B cell (primary cell): ENCODE data around the gene TOP2A. TPM values are rescaled to one million over a fixed set of nuclear protein-coding genes. Genes with fewer than 3 reads are reported as not detected.
"Not testable (repeated sequence)": the region's sequence is repeated elsewhere in the genome, so short reads cannot be mapped to it uniquely, and the experiment has no call there.

Experiments used
- ATAC-seq: fragments of 200-7000 bp; cut with Tn5 transposase; one replicate; pipeline ENCODE4 v1.10.0; 2021; ENCODE audit warnings: low read depth, mild to moderate bottlenecking, moderate number of reproducible peaks, moderate library complexity
- CTCF ChIA-PET: fragments of 350-600 bp; sonication (Branson Sonifier 250); formaldehyde crosslinking; loops from one replicate; lab custom pipeline; 2021; ENCODE audit warnings: antibody characterized with exemption, inconsistent platforms; lab: Charles Lee
- POLR2A ChIA-PET: fragments of 350-600 bp; sonication (Branson Sonifier 250); formaldehyde crosslinking; loops from one replicate; lab custom pipeline; 2021; ENCODE audit warnings: antibody characterized with exemption; lab: Charles Lee
- DNase-seq: peaks from one replicate; pipeline ENCODE4 v3.0.0; 2013
- H2AFZ ChIP-seq: 2 replicates; pipeline ENCODE4 v1.6.1; 2012; ENCODE audit warnings: mild to moderate bottlenecking, low read depth, low read length; ENCODE audit not compliant: insufficient read depth, poor library complexity, severe bottlenecking
- H3K27ac ChIP-seq, 2 donors: 1 replicate in 1 of 2; 2 replicates in 1 of 2; pipeline ENCODE4 v1.5.1; 2012 to 2013; ENCODE audit warnings: low read length in 2 of 2, mild to moderate bottlenecking in 2 of 2, moderate library complexity in 1 of 2
- H3K27me3 ChIP-seq, 4 experiments: fragments of 200-600 bp in 1 of 4; sonication (generic) in 1 of 4; replicated peaks in 1 of 4; 1 replicate in 2 of 4; 2 replicates in 2 of 4; pipeline versions ENCODE4 v1.6.1 to v1.7.0; 2013 to 2016; ENCODE audit warnings: low read length in 3 of 4, mild to moderate bottlenecking in 2 of 4, mixed read lengths in 1 of 4, moderate library complexity in 1 of 4; ENCODE audit not compliant: insufficient read depth in 4 of 4, control insufficient read depth in 3 of 4; ENCODE audit errors: control extremely low read depth in 1 of 4
- H3K36me3 ChIP-seq, 2 experiments: replicated peaks in 1 of 2; 1 replicate in 1 of 2; 2 replicates in 1 of 2; pipeline versions ENCODE4 v1.6.1 to v1.7.1; 2013; ENCODE audit warnings: low read length in 1 of 2; ENCODE audit not compliant: insufficient read depth in 2 of 2, control insufficient read depth in 1 of 2; ENCODE audit errors: control extremely low read depth in 1 of 2, extremely low read depth in 1 of 2
- H3K4me1 ChIP-seq, 2 donors: fragments of 200-600 bp in 1 of 2; sonication (generic) in 1 of 2; 1 replicate in 1 of 2; 2 replicates in 1 of 2; pipeline versions ENCODE4 v1.5.1 to v1.6.1; 2013 to 2017; ENCODE audit warnings: low read length in 2 of 2; ENCODE audit not compliant: control insufficient read depth in 2 of 2, insufficient read depth in 2 of 2
- H3K4me2 ChIP-seq: replicated peaks from 2 replicates; pipeline ENCODE3; 2012; ENCODE audit warnings: mild to moderate bottlenecking, low read depth, low read length; ENCODE audit not compliant: poor library complexity, severe bottlenecking
- H3K4me3 ChIP-seq, 5 experiments: fragments of 200-600 bp in 1 of 5; sonication (generic) in 1 of 5; 1 replicate in 3 of 5; 2 replicates in 2 of 5; pipeline versions ENCODE4 v1.5.1 to v1.7.0; 2011 to 2016; ENCODE audit warnings: low read length in 4 of 5, mild to moderate bottlenecking in 4 of 5, low read depth in 2 of 5, control low read depth in 1 of 5, moderate library complexity in 1 of 5; ENCODE audit not compliant: insufficient read depth in 1 of 5; ENCODE audit errors: control extremely low read depth in 1 of 5, extremely low read depth in 1 of 5
- H3K79me2 ChIP-seq: fragments of 200-600 bp; sonication (generic); one replicate; pipeline ENCODE4 v1.6.0; 2016; ENCODE audit warnings: low read length; ENCODE audit not compliant: control insufficient read depth, insufficient read depth
- H3K9ac ChIP-seq: fragments of 200-600 bp; sonication (generic); 2 replicates; pipeline ENCODE4 v1.6.1; 2017; ENCODE audit warnings: mild to moderate bottlenecking, low read length, moderate library complexity
- H3K9me3 ChIP-seq, 3 donors: one replicate each; pipeline versions ENCODE4 v1.6.1 to v1.7.1; 2013; ENCODE audit warnings: low read length in 2 of 3; ENCODE audit not compliant: control insufficient read depth in 2 of 3, insufficient read depth in 1 of 3; ENCODE audit errors: control extremely low read depth in 1 of 3
- H4K20me1 ChIP-seq: 2 replicates; pipeline ENCODE4 v1.6.0; 2012; ENCODE audit warnings: mild to moderate bottlenecking, low read length; ENCODE audit not compliant: insufficient read depth, control insufficient read depth, poor library complexity, severe bottlenecking
- H3K27ac Mint-ChIP-seq: one replicate; pipeline ENCODE4 v1.8.0; 2021; ENCODE audit warnings: mixed read lengths
- H3K27me3 Mint-ChIP-seq: one replicate; pipeline ENCODE4 v1.8.0; 2021; ENCODE audit warnings: mixed read lengths
- H3K4me1 Mint-ChIP-seq: one replicate; pipeline ENCODE4 v1.8.0; 2021; ENCODE audit warnings: mixed read lengths
- H3K4me3 Mint-ChIP-seq: one replicate; pipeline ENCODE4 v1.8.0; 2021; ENCODE audit warnings: mixed read lengths
- H3K9me3 Mint-ChIP-seq: one replicate; pipeline ENCODE4 v1.8.0; 2022; ENCODE audit warnings: mixed read lengths; ENCODE audit not compliant: insufficient read depth
- EZH2 ChIP-seq: IDR thresholded peaks from 2 replicates; pipeline ENCODE4 v1.6.1; 2012; ENCODE audit warnings: borderline replicate concordance, low read depth, mild to moderate bottlenecking, moderate library complexity, low read length; ENCODE audit not compliant: insufficient read depth, poor library complexity, severe bottlenecking
- WGBS: methylation state at CpG from one replicate; pipeline ENCODE4 v1.1.5; 2013; ENCODE audit warnings: missing lambda C conversion rate; ENCODE audit not compliant: insufficient coverage; 5-methylcytosine and 5-hydroxymethylcytosine counted together
- intact Hi-C: fragments of 100-400 bp; cut with micrococcal nuclease; formaldehyde crosslinking; loops from one replicate; pipeline ENCODE4 v1.10.0; 2022
- polyA plus RNA-seq: library from polyadenylated mRNA; depleted of rRNA; stranded (reverse); fragments of >200 nt; gene quantifications from 2 replicates; pipeline ENCODE4 v1.2.3, GENCODE V29; 2012
- total RNA-seq, 2 donors: library from RNA; stranded (reverse); fragments of 120-200 nt in 1 of 2; gene quantifications; 1 replicate in 1 of 2; 2 replicates in 1 of 2; pipeline versions ENCODE4 v1.2.3 to v1.2.4, GENCODE V29; 2013 to 2022
- TF ChIP-seq, protein P1 (sequence below): fragments of 200-600 bp; IDR thresholded peaks from one replicate; pipeline ENCODE4 v1.8.0; 2022; ENCODE audit warnings: antibody characterized with exemption, mild to moderate bottlenecking

Gene TOP2A
- total and polyA plus RNA-seq, 2 donors (not counting 1 experiment from before 2014, with no cell fraction given), result 0.36 to 3.1 TPM

DNA sequence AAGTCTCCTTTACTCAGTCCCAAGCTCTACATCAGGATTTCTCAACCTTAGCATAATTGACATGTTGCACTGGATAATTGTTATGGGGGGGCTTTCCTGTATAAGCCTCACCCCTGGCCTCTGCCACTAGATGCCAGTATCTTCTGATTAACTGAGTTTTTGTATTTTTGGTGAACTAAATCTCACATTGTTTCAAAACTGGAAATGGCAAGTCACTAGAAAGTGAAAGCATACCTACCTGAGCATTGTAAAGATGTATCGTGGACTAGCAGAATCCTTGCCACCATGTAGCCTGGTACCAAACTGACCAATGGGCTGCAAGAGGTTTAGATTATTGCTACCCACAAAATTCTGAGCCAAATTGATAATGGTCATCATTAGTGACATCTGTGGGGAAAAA lies 15.0 kb downstream of the TOP2A start:
- H3K27ac ChIP-seq, result no peak overlapping the region

DNA sequence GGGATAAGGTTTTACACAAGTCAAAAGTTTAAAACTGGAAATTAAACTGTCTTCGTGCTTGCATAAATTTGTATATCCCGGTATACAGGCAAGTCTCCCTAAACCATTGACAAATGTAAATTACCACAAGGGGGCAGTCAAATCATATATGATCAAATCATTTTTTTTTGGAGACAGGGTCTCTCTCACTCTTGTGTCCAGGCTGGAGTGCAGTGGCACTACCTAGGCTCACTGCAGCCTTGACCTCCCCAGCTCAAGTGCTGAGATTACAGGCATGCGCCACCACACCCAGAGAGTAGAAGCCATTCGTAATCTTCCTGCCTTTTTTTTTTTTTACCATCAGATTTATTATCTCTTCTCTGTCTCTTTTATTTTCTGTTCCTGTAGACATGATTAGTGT lies 18.5 kb downstream of the TOP2A start:
- no peak overlapping the region for H3K27ac Mint-ChIP-seq
- no peaks in the 10 kb centered on the region for H3K9me3 Mint-ChIP-seq
- H3K27me3 ChIP-seq, result no peaks in the 10 kb centered on the region
- H3K9me3 ChIP-seq, result no peaks in the 10 kb centered on the region
- no peaks in the 10 kb centered on the region for H3K36me3 ChIP-seq
- H3K79me2 ChIP-seq, result no peaks in the 10 kb centered on the region
- peaks cover 7% of the 10 kb centered on the region for H3K4me1 Mint-ChIP-seq
- H3K27me3 Mint-ChIP-seq, result no peaks in the 10 kb centered on the region
- H2AFZ ChIP-seq, result no peak overlapping the region
- no peak overlapping the region for H3K4me3 ChIP-seq
- no peak overlapping the region for H3K4me2 ChIP-seq
- H3K4me1 ChIP-seq, result peaks cover 0 to 8% of the 10 kb centered on the region in 2 donors
- no peak overlapping the region for H3K4me3 Mint-ChIP-seq
- intact Hi-C loops, result loop anchor here (1.0 kb wide), 2 partner anchors 134 to 162 kb away; no protein-coding TSS in a partner anchor
- no peak overlapping the region for H3K9ac ChIP-seq
- TF ChIP-seq EZH2, result no peak
- TF ChIP-seq, protein P1, sequence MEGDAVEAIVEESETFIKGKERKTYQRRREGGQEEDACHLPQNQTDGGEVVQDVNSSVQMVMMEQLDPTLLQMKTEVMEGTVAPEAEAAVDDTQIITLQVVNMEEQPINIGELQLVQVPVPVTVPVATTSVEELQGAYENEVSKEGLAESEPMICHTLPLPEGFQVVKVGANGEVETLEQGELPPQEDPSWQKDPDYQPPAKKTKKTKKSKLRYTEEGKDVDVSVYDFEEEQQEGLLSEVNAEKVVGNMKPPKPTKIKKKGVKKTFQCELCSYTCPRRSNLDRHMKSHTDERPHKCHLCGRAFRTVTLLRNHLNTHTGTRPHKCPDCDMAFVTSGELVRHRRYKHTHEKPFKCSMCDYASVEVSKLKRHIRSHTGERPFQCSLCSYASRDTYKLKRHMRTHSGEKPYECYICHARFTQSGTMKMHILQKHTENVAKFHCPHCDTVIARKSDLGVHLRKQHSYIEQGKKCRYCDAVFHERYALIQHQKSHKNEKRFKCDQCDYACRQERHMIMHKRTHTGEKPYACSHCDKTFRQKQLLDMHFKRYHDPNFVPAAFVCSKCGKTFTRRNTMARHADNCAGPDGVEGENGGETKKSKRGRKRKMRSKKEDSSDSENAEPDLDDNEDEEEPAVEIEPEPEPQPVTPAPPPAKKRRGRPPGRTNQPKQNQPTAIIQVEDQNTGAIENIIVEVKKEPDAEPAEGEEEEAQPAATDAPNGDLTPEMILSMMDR, result peak; percentile 88
- ChIA-PET CTCF (interaction anchor here (0.7 to 7.2 kb wide), 17 partner anchors 9 to 221 kb away, joined by 3 to 94 read pairs (median 4); partner anchors contain the start of gene TOP2A), POLR2A (no interaction called here)
- ATAC-seq (peak; percentile 54), DNase-seq (peak; percentile 74)
- no CpG with 5 or more reads among the region's 4 CpGs for WGBS
- no peaks in the 10 kb centered on the region for H4K20me1 ChIP-seq
- no peak overlapping the region for H3K27ac ChIP-seq

More for the DNA sequence above, 15.0 kb downstream of the TOP2A start:
- H3K4me3 ChIP-seq, result no peak overlapping the region
- no peak for TF ChIP-seq EZH2
- TF ChIP-seq, protein P1, result peak; percentile 11
- H3K4me2 ChIP-seq, result peak overlapping the region; percentile 28
- no peak overlapping the region for H3K27ac Mint-ChIP-seq
- H3K9ac ChIP-seq, result peak overlapping the region; percentile 2
- peaks cover 0 to 8% of the 10 kb centered on the region in 2 donors for H3K4me1 ChIP-seq
- no peaks in the 10 kb centered on the region for H3K9me3 ChIP-seq
- no peaks in the 10 kb centered on the region for H4K20me1 ChIP-seq
- H3K9me3 Mint-ChIP-seq, result no peaks in the 10 kb centered on the region
- WGBS, result no CpG with 5 or more reads among the region's 1 CpG
- H3K79me2 ChIP-seq, result no peaks in the 10 kb centered on the region
- ATAC-seq, result no peak
- no peaks in the 10 kb centered on the region for H3K27me3 ChIP-seq
- CTCF ChIA-PET, result interaction anchor here (0.6 to 7.2 kb wide), 9 partner anchors 9 to 1346 kb away, joined by 3 to 94 read pairs (median 3); partner anchors contain the start of gene TOP2A
- no peak overlapping the region for H3K4me3 Mint-ChIP-seq
- no peaks in the 10 kb centered on the region for H3K27me3 Mint-ChIP-seq
- H3K36me3 ChIP-seq, result no peaks in the 10 kb centered on the region
- intact Hi-C loops, result loop anchor here (5.0 kb wide), 1 partner anchor 40 kb away; the partner anchor contains the start of gene IGFBP4
- H3K4me1 Mint-ChIP-seq, result peaks cover 7% of the 10 kb centered on the region
- DNase-seq, result peak; percentile 36
- peak overlapping the region; percentile 43 for H2AFZ ChIP-seq
- POLR2A ChIA-PET, result no interaction called here

GRCh38 chr17:40386555-40386954 lies 31.1 kb downstream of the TOP2A start:
- H3K9me3 ChIP-seq, H3K4me2 ChIP-seq, H4K20me1 ChIP-seq, H3K27ac ChIP-seq, H3K27me3 ChIP-seq, H3K27ac Mint-ChIP-seq, H3K79me2 ChIP-seq, H3K36me3 ChIP-seq, H3K4me3 Mint-ChIP-seq, intact Hi-C loops, H3K4me3 ChIP-seq, H3K9ac ChIP-seq, H3K4me1 ChIP-seq, POLR2A ChIA-PET, H2AFZ ChIP-seq, DNase-seq, ATAC-seq, H3K27me3 Mint-ChIP-seq, H3K4me1 Mint-ChIP-seq, H3K9me3 Mint-ChIP-seq: not testable (repeated sequence)
- CTCF ChIA-PET, result interaction anchor here (1.3 kb wide), 1 partner anchor 31 kb away, joined by 3 read pairs; the partner anchor contains the start of gene TOP2A
- WGBS, result no CpG with 5 or more reads among the region's 3 CpGs
